Activated B cell treated with CpG ODN at 0.5 μM for 24 hours (primary cell): ENCODE measurements around the gene TSPEAR. TPM values are rescaled to one million over a fixed set of nuclear protein-coding genes. Genes with fewer than 3 reads are reported as not detected.

Experiments
- ATAC-seq: fragments of 200-7000 bp; cut with Tn5 transposase; one replicate; pipeline ENCODE4 v1.10.0; 2021; ENCODE audit warnings: low read depth, mild to moderate bottlenecking, moderate library complexity
- CTCF ChIA-PET: fragments of 350-600 bp; sonication (Branson Sonifier 250); formaldehyde crosslinking; loops from one replicate; lab custom pipeline; 2021; ENCODE audit warnings: antibody characterized with exemption; lab: Charles Lee
- POLR2A ChIA-PET: fragments of 350-600 bp; sonication (Branson Sonifier 250); formaldehyde crosslinking; loops from one replicate; lab custom pipeline; 2021; ENCODE audit warnings: antibody characterized with exemption; lab: Charles Lee
- DNase-seq: peaks from one replicate; pipeline ENCODE4 v3.0.0; 2022
- H3K27ac Mint-ChIP-seq: one replicate; pipeline ENCODE4 v1.8.0; 2020; ENCODE audit warnings: mixed read lengths
- H3K27me3 Mint-ChIP-seq: one replicate; pipeline ENCODE4 v1.8.0; 2021; ENCODE audit warnings: mixed read lengths
- H3K36me3 Mint-ChIP-seq: one replicate; pipeline ENCODE4 v1.8.0; 2021; ENCODE audit warnings: low read depth, mixed read lengths
- H3K4me1 Mint-ChIP-seq: one replicate; pipeline ENCODE4 v1.8.0; 2021; ENCODE audit warnings: mixed read lengths
- H3K4me3 Mint-ChIP-seq: one replicate; pipeline ENCODE4 v1.8.0; 2020; ENCODE audit warnings: mild to moderate bottlenecking, mixed read lengths
- H3K9me3 Mint-ChIP-seq: one replicate; pipeline ENCODE4 v1.8.0; 2020; ENCODE audit warnings: mixed read lengths
- intact Hi-C: fragments of 100-400 bp; cut with micrococcal nuclease; formaldehyde crosslinking; loops from one replicate; pipeline ENCODE4 v1.15.1; 2024
- total RNA-seq: library from RNA; stranded (reverse); gene quantifications from 2 replicates; pipeline ENCODE4 v1.2.3, GENCODE V29; 2022
- TF ChIP-seq, protein P1 (sequence below): fragments of 200-600 bp; IDR thresholded peaks from one replicate; pipeline ENCODE4 v1.8.0; 2022; ENCODE audit warnings: antibody characterized with exemption, mild to moderate bottlenecking

The TSPEAR gene
- total RNA-seq, 1 donor from 2014 or later: not detected

DNA sequence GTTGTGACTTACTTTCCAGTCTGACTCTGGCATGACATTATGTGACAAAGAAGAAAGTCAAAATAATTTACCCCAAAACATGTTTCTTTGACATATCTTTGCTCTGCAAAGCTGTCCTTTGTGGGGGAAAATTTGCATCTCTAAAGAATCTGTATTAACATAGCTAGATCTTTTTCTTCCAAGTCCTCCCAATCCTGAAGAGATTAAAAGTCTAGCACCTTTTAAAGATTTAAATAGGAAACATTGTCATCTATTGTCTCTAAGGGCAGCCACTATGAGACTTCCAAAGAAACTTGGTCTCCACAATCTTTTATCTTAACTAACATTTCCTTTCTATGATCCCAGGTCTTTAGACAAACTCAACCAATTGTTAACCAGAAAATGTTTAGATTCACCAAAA is 240.0 kb downstream of the TSPEAR start:
- Mint-ChIP-seq H3K27ac (no peak overlapping the region), H3K27me3 (peaks cover 3% of the 10 kb centered on the region), H3K4me1 (no peaks in the 10 kb centered on the region), H3K4me3 (no peak overlapping the region), H3K36me3 (no peaks in the 10 kb centered on the region), H3K9me3 (no peaks in the 10 kb centered on the region)
- TF ChIP-seq, protein P1, sequence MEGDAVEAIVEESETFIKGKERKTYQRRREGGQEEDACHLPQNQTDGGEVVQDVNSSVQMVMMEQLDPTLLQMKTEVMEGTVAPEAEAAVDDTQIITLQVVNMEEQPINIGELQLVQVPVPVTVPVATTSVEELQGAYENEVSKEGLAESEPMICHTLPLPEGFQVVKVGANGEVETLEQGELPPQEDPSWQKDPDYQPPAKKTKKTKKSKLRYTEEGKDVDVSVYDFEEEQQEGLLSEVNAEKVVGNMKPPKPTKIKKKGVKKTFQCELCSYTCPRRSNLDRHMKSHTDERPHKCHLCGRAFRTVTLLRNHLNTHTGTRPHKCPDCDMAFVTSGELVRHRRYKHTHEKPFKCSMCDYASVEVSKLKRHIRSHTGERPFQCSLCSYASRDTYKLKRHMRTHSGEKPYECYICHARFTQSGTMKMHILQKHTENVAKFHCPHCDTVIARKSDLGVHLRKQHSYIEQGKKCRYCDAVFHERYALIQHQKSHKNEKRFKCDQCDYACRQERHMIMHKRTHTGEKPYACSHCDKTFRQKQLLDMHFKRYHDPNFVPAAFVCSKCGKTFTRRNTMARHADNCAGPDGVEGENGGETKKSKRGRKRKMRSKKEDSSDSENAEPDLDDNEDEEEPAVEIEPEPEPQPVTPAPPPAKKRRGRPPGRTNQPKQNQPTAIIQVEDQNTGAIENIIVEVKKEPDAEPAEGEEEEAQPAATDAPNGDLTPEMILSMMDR: no peak
- CTCF ChIA-PET: no interaction called here
- intact Hi-C loops: no loop called here
- POLR2A ChIA-PET: no interaction called here
- DNase-seq (no peak), ATAC-seq (no peak)

DNA sequence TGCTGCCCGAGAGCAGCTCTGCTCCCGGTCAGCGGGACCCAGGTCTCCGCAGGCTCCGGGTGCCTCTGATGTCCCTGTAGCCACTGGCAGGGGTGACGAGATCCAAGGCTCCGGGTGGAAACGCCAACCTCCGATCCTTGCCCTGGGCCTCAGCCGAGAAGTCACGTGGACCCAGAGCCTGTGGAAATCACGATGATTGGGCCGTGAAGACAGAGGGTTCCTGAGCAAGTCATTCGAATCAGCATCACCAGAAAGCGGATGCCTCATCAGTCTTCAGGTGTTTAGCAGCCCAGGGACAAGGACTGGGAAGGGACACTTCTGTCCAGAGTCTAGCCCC is 243.5 kb downstream of the TSPEAR start:
- Mint-ChIP-seq H3K27ac (no peak overlapping the region), H3K36me3 (no peaks in the 10 kb centered on the region), H3K4me3 (no peak overlapping the region), H3K4me1 (no peaks in the 10 kb centered on the region), H3K27me3 (peaks cover 3% of the 10 kb centered on the region), H3K9me3 (no peaks in the 10 kb centered on the region)
- POLR2A ChIA-PET: no interaction called here
- intact Hi-C loops: no loop called here
- CTCF ChIA-PET: no interaction called here
- ATAC-seq (no peak), DNase-seq (no peak)
- TF ChIP-seq, protein P1: no peak

DNA sequence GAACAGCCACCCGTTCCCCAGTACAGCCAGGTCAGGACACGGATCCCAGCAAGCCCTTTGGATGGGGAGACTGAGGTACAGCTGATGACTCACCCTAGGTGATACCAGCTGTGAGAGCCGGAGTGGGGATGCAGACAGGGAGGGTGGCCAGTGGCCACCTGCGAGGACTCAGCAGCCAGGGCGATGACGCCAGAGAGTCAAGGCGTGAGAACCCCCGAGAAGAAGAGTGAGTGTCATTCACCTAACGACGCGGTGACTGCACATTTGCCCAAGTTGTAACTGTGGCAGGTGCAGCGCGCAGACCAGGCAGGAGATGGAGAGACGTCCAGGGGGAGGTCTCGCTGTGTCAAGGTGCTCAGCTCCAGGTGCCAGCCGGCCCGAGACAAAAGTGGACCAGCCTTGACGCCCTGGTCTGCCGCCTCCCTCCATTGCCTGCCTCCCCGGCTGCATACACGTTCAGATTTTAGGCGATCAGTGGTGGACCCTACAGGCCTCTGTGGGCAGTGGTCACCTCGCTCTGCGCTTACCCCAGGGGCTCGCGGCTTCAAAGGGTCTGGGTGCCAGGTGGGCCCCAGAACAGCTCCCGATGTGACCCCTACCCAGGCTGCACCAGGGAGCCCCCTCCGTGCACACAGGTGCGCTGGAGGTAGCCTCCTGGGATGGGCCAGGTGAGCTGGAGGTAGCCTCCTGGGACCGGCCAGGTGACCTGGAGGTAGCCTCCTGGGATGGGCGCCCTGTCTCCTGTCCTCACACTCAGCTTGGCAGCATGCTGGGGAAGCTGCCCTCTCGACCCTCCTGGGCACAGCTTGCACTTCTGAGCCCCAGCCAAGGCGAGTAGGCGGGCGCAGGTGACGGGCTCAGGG is 244.1 kb downstream of the TSPEAR start:
- H3K4me1 Mint-ChIP-seq: no peaks in the 10 kb centered on the region
- ChIA-PET POLR2A (no interaction called here), CTCF (no interaction called here)
- DNase-seq (no peak), ATAC-seq (no peak)
- H3K36me3 Mint-ChIP-seq: no peaks in the 10 kb centered on the region
- H3K27me3 Mint-ChIP-seq: peaks cover 1% of the 10 kb centered on the region
- no peak overlapping the region for H3K27ac Mint-ChIP-seq
- no peak overlapping the region for H3K4me3 Mint-ChIP-seq
- H3K9me3 Mint-ChIP-seq: no peaks in the 10 kb centered on the region
- TF ChIP-seq, protein P1: no peak
- intact Hi-C loops: no loop called here

DNA sequence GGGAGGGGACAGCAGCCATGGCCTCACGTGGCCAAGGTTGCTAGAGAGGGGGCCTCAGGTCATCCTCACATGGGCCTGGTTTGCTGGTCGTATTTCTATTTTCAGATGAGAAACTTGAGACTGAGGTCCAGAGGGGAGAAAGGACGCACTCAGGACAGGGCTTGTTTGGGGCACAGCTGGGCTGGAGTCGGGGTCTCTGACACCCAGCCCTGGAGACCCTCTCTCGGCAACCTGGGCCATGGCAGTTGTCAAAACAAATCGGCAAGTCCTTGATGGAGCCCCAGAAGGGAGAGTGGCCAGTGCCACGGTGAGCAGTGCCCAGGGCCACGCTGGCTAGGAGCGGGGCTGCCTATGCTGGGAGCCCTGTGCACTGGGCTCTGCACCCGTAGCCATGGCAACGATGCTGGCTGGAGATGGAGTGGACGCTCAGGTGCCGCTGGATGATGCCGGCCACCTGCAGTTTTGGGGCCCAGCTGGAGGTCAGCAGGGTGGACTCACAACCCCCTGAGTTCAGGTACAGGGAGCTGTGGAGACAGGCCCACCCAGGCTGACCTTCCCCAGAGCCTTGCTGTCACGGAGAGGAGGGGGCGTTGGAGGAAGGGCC is 244.9 kb downstream of the TSPEAR start:
- H3K4me3 Mint-ChIP-seq: no peak overlapping the region
- no peaks in the 10 kb centered on the region for H3K36me3 Mint-ChIP-seq
- intact Hi-C loops: no loop called here
- H3K4me1 Mint-ChIP-seq: no peaks in the 10 kb centered on the region
- H3K9me3 Mint-ChIP-seq: no peaks in the 10 kb centered on the region
- ATAC-seq (no peak), DNase-seq (no peak)
- TF ChIP-seq, protein P1: no peak
- H3K27me3 Mint-ChIP-seq: no peaks in the 10 kb centered on the region
- ChIA-PET POLR2A (no interaction called here), CTCF (no interaction called here)
- H3K27ac Mint-ChIP-seq: no peak overlapping the region

DNA sequence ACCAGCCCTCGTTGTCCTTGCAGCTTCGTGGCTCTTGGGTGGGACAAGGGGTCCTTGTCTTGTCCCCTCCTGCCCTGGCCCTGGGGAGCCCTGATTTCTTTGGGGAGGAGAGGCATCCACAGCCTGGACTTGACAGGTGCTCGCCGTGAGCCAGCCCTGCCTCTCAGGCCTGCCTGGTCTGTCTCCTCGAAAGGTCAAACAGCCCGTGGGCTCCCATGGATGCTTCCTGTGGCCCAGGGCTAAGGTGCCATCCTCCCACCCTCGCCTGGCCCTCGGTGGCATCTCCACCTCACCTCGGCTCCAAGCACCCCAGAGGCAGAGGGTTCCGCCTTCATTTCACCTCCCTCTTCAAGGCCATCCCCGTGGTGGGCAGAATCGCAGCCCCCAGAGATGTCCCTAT is 247.0 kb downstream of the TSPEAR start:
- Mint-ChIP-seq H3K4me3 (no peak overlapping the region), H3K27ac (no peak overlapping the region), H3K4me1 (no peaks in the 10 kb centered on the region), H3K27me3 (no peaks in the 10 kb centered on the region), H3K36me3 (no peaks in the 10 kb centered on the region), H3K9me3 (no peaks in the 10 kb centered on the region)
- DNase-seq (no peak), ATAC-seq (no peak)
- TF ChIP-seq, protein P1: no peak
- intact Hi-C loops: no loop called here
- ChIA-PET POLR2A (no interaction called here), CTCF (no interaction called here)
